HEK293 (cell line): ENCODE results near the gene ARMC5.

Experiments
- CTCF ChIA-PET: fragments of 350-600 bp; formaldehyde crosslinking; extraction: SDS; loops from one replicate; lab custom pipeline; 2021; ENCODE audit warnings: antibody characterized with exemption; lab: Yijun Ruan, JAX
- POLR2A ChIA-PET: fragments of 300-600 bp; formaldehyde crosslinking; extraction: SDS; loops from one replicate; lab custom pipeline; 2020; ENCODE audit warnings: antibody characterized with exemption, inconsistent platforms; lab: Yijun Ruan, JAX
- H3K27ac ChIP-seq: fragments of 200-500 bp; sonication (Bioruptor generic); 2 replicates; pipeline ENCODE4 v1.5.1; 2014; ENCODE audit warnings: low read depth, low read length, control low read depth, inconsistent platforms; ENCODE audit errors: extremely low read depth
- H3K36me3 ChIP-seq, 2 experiments: fragments of 200-500 bp in 1 of 2; sonication (Bioruptor generic) in 1 of 2; 1 replicate in 1 of 2; 2 replicates in 1 of 2; pipeline ENCODE4 v1.5.1; 2014 to 2017; ENCODE audit warnings: inconsistent platforms in 2 of 2, low read length in 2 of 2; ENCODE audit not compliant: control insufficient read depth in 2 of 2, insufficient read depth in 1 of 2
- H3K4me1 ChIP-seq: fragments of 200-500 bp; sonication (Bioruptor generic); 2 replicates; pipeline ENCODE4 v1.5.1; 2014; ENCODE audit warnings: mild to moderate bottlenecking, low read length, inconsistent platforms; ENCODE audit not compliant: control insufficient read depth, insufficient read depth
- H3K4me3 ChIP-seq: 2 replicates; pipeline ENCODE4 v1.5.1; 2011; ENCODE audit warnings: low read depth, mild to moderate bottlenecking, control low read depth, low read length, moderate library complexity
- H3K9me3 ChIP-seq: fragments of 200-500 bp; sonication (Bioruptor generic); 2 replicates; pipeline ENCODE4 v1.5.1; 2014; ENCODE audit warnings: low read depth, low read length, inconsistent platforms; ENCODE audit not compliant: control insufficient read depth, insufficient read depth
- GLI2 ChIP-seq: fragments of 450-650 bp; formaldehyde crosslinking; IDR thresholded peaks from 2 replicates; pipeline ENCODE4; 2017; ENCODE audit warnings: missing biosample characterization, missing genetic modification characterization, low read depth, borderline replicate concordance
- GLI4 ChIP-seq: fragments of 450-650 bp; formaldehyde crosslinking; IDR thresholded peaks from 2 replicates; pipeline ENCODE4 v1.5.1; 2016; ENCODE audit warnings: missing biosample characterization, missing genetic modification characterization
- IKZF3 ChIP-seq: fragments of 450-650 bp; IDR thresholded peaks from 2 replicates; pipeline ENCODE4 v1.5.0; 2018; ENCODE audit warnings: missing biosample characterization, mild to moderate bottlenecking, missing genetic modification characterization, moderate library complexity
- KLF9 ChIP-seq: fragments of 450-650 bp; formaldehyde crosslinking; IDR thresholded peaks from 2 replicates; pipeline ENCODE4 v1.5.1; 2016; ENCODE audit warnings: missing biosample characterization, missing genetic modification characterization, low read depth
- MYNN ChIP-seq: fragments of 450-650 bp; formaldehyde crosslinking; IDR thresholded peaks from 2 replicates; pipeline ENCODE4 v1.5.1; 2016; ENCODE audit warnings: missing biosample characterization, missing genetic modification characterization, borderline replicate concordance
- PRDM10 ChIP-seq: fragments of 450-650 bp; formaldehyde crosslinking; IDR thresholded peaks from 2 replicates; pipeline ENCODE4 v1.5.1; 2016; ENCODE audit warnings: missing biosample characterization, missing genetic modification characterization
- RBAK ChIP-seq: fragments of 450-650 bp; formaldehyde crosslinking; IDR thresholded peaks from 2 replicates; pipeline ENCODE4 v1.5.1; 2016; ENCODE audit warnings: missing biosample characterization, missing genetic modification characterization
- TCF7L2 ChIP-seq: IDR thresholded peaks from 2 replicates; pipeline ENCODE4 v1.6.1; 2011; ENCODE audit warnings: low read depth, mild to moderate bottlenecking, inconsistent platforms, low read length, moderate library complexity, borderline replicate concordance
- TSHZ1 ChIP-seq: fragments of 450-650 bp; formaldehyde crosslinking; IDR thresholded peaks from 2 replicates; pipeline ENCODE4 v1.5.1; 2016; ENCODE audit warnings: missing biosample characterization, missing genetic modification characterization, borderline replicate concordance
- ZBTB20 ChIP-seq: fragments of 450-650 bp; formaldehyde crosslinking; IDR thresholded peaks from 2 replicates; pipeline ENCODE4 v1.5.1; 2016; ENCODE audit warnings: missing biosample characterization, missing genetic modification characterization
- ZBTB26 ChIP-seq: fragments of 450-650 bp; formaldehyde crosslinking; optimal IDR thresholded peaks from 2 replicates; pipeline ENCODE3; 2016; ENCODE audit warnings: missing biosample characterization, mild to moderate bottlenecking, missing genetic modification characterization
- ZBTB48 ChIP-seq: fragments of 450-650 bp; formaldehyde crosslinking; IDR thresholded peaks from 2 replicates; pipeline ENCODE4 v1.5.1; 2016; ENCODE audit warnings: missing biosample characterization, missing genetic modification characterization
- ZBTB49 ChIP-seq: fragments of 450-650 bp; formaldehyde crosslinking; IDR thresholded peaks from 2 replicates; pipeline ENCODE4 v1.5.1; 2016; ENCODE audit warnings: missing biosample characterization, missing genetic modification characterization, low read depth
- ZIC2 ChIP-seq: fragments of 450-650 bp; formaldehyde crosslinking; IDR thresholded peaks from 2 replicates; pipeline ENCODE4 v1.5.1; 2016; ENCODE audit warnings: missing biosample characterization, missing genetic modification characterization
- ZNF169 ChIP-seq: fragments of 450-650 bp; formaldehyde crosslinking; IDR thresholded peaks from 2 replicates; pipeline ENCODE4 v1.5.1; 2016; ENCODE audit warnings: missing biosample characterization, missing genetic modification characterization
- ZNF211 ChIP-seq: fragments of 450-650 bp; formaldehyde crosslinking; IDR thresholded peaks from 2 replicates; pipeline ENCODE4 v1.5.1; 2016; ENCODE audit warnings: low read depth, missing biosample characterization, missing genetic modification characterization
- ZNF248 ChIP-seq: fragments of 450-650 bp; formaldehyde crosslinking; IDR thresholded peaks from 2 replicates; pipeline ENCODE4 v1.5.1; 2017; ENCODE audit warnings: missing biosample characterization, missing genetic modification characterization
- ZNF366 ChIP-seq: fragments of 450-650 bp; formaldehyde crosslinking; conservative IDR thresholded peaks from 2 replicates; pipeline ENCODE4 v1.5.1; 2016; ENCODE audit warnings: missing biosample characterization, missing genetic modification characterization
- ZNF37A ChIP-seq: fragments of 450-650 bp; IDR thresholded peaks from 2 replicates; pipeline ENCODE4 v1.5.1; 2018; ENCODE audit warnings: missing biosample characterization, missing genetic modification characterization
- ZNF416 ChIP-seq: fragments of 450-650 bp; formaldehyde crosslinking; IDR thresholded peaks from 2 replicates; pipeline ENCODE4 v1.5.1; 2016; ENCODE audit warnings: missing biosample characterization, missing genetic modification characterization
- ZNF580 ChIP-seq: fragments of 450-650 bp; formaldehyde crosslinking; IDR thresholded peaks from 2 replicates; pipeline ENCODE4 v1.5.1; 2016; ENCODE audit warnings: missing biosample characterization, missing genetic modification characterization
- ZNF600 ChIP-seq: fragments of 450-650 bp; formaldehyde crosslinking; IDR thresholded peaks from 2 replicates; pipeline ENCODE4 v1.5.1; 2016; ENCODE audit warnings: missing biosample characterization, missing genetic modification characterization
- ZNF654 ChIP-seq: fragments of 450-650 bp; formaldehyde crosslinking; IDR thresholded peaks from 2 replicates; pipeline ENCODE4 v1.5.1; 2016; ENCODE audit warnings: low read depth, missing biosample characterization, missing genetic modification characterization
- ZNF76 ChIP-seq: fragments of 450-650 bp; formaldehyde crosslinking; IDR thresholded peaks from 2 replicates; pipeline ENCODE4; 2016; ENCODE audit warnings: low read depth, missing biosample characterization, missing genetic modification characterization, borderline replicate concordance
- ZNF768 ChIP-seq: fragments of 450-650 bp; formaldehyde crosslinking; IDR thresholded peaks from 2 replicates; pipeline ENCODE4 v1.5.1; 2018; ENCODE audit warnings: missing biosample characterization, mild to moderate bottlenecking, missing genetic modification characterization
- ZNF776 ChIP-seq: fragments of 450-650 bp; formaldehyde crosslinking; IDR thresholded peaks from 2 replicates; pipeline ENCODE4 v1.5.0; 2017; ENCODE audit warnings: missing biosample characterization, missing genetic modification characterization, borderline replicate concordance
- ZNF792 ChIP-seq: fragments of 450-650 bp; formaldehyde crosslinking; IDR thresholded peaks from 2 replicates; pipeline ENCODE4 v1.5.1; 2016; ENCODE audit warnings: missing biosample characterization, missing genetic modification characterization

ARMC5 gene

GRCh38 chr16:31458073-31458843, 1.0 kb upstream of the ARMC5 start:
- ChIA-PET POLR2A (interaction anchor here (0.6 to 2.3 kb wide), 9 partner anchors 13 to 415 kb away, joined by 3 to 16 read pairs (median 3); partner anchors contain the start of genes FUS, TGFB1I1, ZNF267 and ZNF843), CTCF (interaction anchor here (0.5 to 1.4 kb wide), 7 partner anchors 13 to 52 kb away, joined by 3 to 6 read pairs (median 3); no protein-coding TSS in a partner anchor)
- peak overlapping the region; percentile 83 for H3K27ac ChIP-seq
- H3K4me1 ChIP-seq = peaks cover 9% of the 10 kb centered on the region
- H3K4me3 ChIP-seq = peak overlapping the region; percentile 85
- H3K9me3 ChIP-seq = no peaks in the 10 kb centered on the region
- H3K36me3 ChIP-seq = peaks cover 0 to 36% of the 10 kb centered on the region in 2 experiments; a peak in 2 of 3 replicates
- TF ChIP-seq KLF9 (tag by site-specific recombination) = no peak
- no peak for TF ChIP-seq ZNF211
- TF ChIP-seq ZNF366 (tag by site-specific recombination) = no peak
- no peak for TF ChIP-seq ZNF768 (tag by site-specific recombination)
- TF ChIP-seq GLI2 = no peak
- TF ChIP-seq TCF7L2 = no peak
- no peak for TF ChIP-seq ZBTB48 (tag by site-specific recombination)
- TF ChIP-seq ZNF654 = no peak
- no peak for TF ChIP-seq RBAK
- TF ChIP-seq ZNF169 = no peak
- no peak for TF ChIP-seq ZNF580 (tag by site-specific recombination)
- no peak for TF ChIP-seq ZNF792 (tag by site-specific recombination)
- TF ChIP-seq ZNF248 (tag by site-specific recombination) = no peak
- no peak for TF ChIP-seq ZBTB26 (tag by site-specific recombination)
- TF ChIP-seq ZBTB49 (tag by site-specific recombination) = no peak
- no peak for TF ChIP-seq ZNF37A (tag by site-specific recombination)
- no peak for TF ChIP-seq TSHZ1 (tag by site-specific recombination)
- TF ChIP-seq IKZF3 = no peak
- no peak for TF ChIP-seq GLI4 (tag by site-specific recombination)
- TF ChIP-seq ZNF76 (tag by site-specific recombination) = no peak
- TF ChIP-seq ZNF776 (tag by site-specific recombination) = no peak
- TF ChIP-seq PRDM10 (tag by site-specific recombination) = peak; percentile 99
- TF ChIP-seq ZBTB20 (tag by site-specific recombination) = no peak
- peak; percentile 52; the same call in 1 of the 2 replicates for TF ChIP-seq ZIC2
- no peak for TF ChIP-seq ZNF416 (tag by site-specific recombination)
- no peak for TF ChIP-seq MYNN (tag by site-specific recombination)
- peak; percentile 97 for TF ChIP-seq ZNF600 (tag by site-specific recombination)
